Natural killer cell treated with Interleukin-12 subunit alpha and Interleukin-12 subunit beta and Interleukin-15 and Interleukin-18, amount 100 ng/mL, for 72 hours (primary cell): ENCODE results near the gene MEGF11. TPM values are rescaled to one million over a fixed set of nuclear protein-coding genes. Genes with fewer than 3 reads are reported as not detected.
"Not testable (repeated sequence)": the region's sequence is repeated elsewhere in the genome, so short reads cannot be mapped to it uniquely, and the experiment has no call there.

Experiments
- ATAC-seq, 2 donors: fragments of 150-1000 bp; cut with Tn5 transposase in 1 of 2; sonication (Bioruptor Pico), chemical (Tn5 transposase) in 1 of 2; 2 replicates each; pipeline ENCODE4 v1.10.0; 2021
- DNase-seq: peaks from one replicate; pipeline ENCODE4 v3.0.0; 2022; ENCODE audit warnings: low spot score
- H3K27ac Mint-ChIP-seq, 2 donors: 1 replicate in 1 of 2; 2 replicates in 1 of 2; pipeline ENCODE4 v1.8.0; 2022; ENCODE audit warnings: mixed read lengths in 2 of 2, mild to moderate bottlenecking in 1 of 2, moderate library complexity in 1 of 2
- H3K27me3 Mint-ChIP-seq, 2 donors: 1 replicate in 1 of 2; 2 replicates in 1 of 2; pipeline ENCODE4 v1.8.0; 2022; ENCODE audit warnings: mixed read lengths in 2 of 2
- H3K36me3 Mint-ChIP-seq: one replicate; pipeline ENCODE4 v1.8.0; 2022; ENCODE audit warnings: mixed read lengths
- H3K4me1 Mint-ChIP-seq, 2 donors: 1 replicate in 1 of 2; 2 replicates in 1 of 2; pipeline ENCODE4 v1.8.0; 2022; ENCODE audit warnings: low read depth in 2 of 2, mixed read lengths in 2 of 2, mild to moderate bottlenecking in 1 of 2
- H3K4me3 Mint-ChIP-seq: one replicate; pipeline ENCODE4 v1.8.0; 2022; ENCODE audit warnings: mixed read lengths
- H3K9me3 Mint-ChIP-seq: 2 replicates; pipeline ENCODE4 v1.8.0; 2022; ENCODE audit warnings: mixed read lengths
- total RNA-seq, 2 donors: library from RNA; stranded (reverse); gene quantifications; one replicate each; pipeline ENCODE4 v1.2.3, GENCODE V29; 2022

Gene MEGF11
- total RNA-seq, 2 donors from 2014 or later, result not detected

DNA sequence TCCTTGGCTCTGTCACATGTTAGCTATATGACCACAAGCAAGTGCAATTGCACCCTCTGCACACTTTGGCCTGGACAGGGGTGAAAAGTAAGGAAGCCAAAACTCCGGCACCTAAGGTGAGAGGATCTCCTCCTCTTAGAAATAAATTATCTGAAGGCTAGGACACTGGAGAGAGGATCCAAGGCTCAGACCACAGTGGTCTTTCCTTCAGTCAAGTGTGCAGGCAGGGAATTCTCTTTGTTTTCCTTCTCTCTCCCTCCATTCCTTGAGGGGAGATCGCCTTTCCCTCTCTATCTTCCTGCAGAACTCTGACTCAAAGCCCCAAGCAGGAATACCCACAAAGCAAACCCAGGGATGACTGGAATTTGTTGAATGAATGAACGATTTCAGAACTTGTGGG, 3.1 kb upstream of the MEGF11 start:
- no peak overlapping the region for H3K4me3 Mint-ChIP-seq
- no peaks in the 10 kb centered on the region for H3K36me3 Mint-ChIP-seq
- H3K4me1 Mint-ChIP-seq, result peaks cover 6 to 8% of the 10 kb centered on the region in 2 donors
- peaks cover 45 to 57% of the 10 kb centered on the region in 2 donors for H3K27me3 Mint-ChIP-seq
- no peak overlapping the region for H3K27ac Mint-ChIP-seq
- H3K9me3 Mint-ChIP-seq, result no peaks in the 10 kb centered on the region
- DNase-seq, result no peak
- no peak for ATAC-seq

DNA sequence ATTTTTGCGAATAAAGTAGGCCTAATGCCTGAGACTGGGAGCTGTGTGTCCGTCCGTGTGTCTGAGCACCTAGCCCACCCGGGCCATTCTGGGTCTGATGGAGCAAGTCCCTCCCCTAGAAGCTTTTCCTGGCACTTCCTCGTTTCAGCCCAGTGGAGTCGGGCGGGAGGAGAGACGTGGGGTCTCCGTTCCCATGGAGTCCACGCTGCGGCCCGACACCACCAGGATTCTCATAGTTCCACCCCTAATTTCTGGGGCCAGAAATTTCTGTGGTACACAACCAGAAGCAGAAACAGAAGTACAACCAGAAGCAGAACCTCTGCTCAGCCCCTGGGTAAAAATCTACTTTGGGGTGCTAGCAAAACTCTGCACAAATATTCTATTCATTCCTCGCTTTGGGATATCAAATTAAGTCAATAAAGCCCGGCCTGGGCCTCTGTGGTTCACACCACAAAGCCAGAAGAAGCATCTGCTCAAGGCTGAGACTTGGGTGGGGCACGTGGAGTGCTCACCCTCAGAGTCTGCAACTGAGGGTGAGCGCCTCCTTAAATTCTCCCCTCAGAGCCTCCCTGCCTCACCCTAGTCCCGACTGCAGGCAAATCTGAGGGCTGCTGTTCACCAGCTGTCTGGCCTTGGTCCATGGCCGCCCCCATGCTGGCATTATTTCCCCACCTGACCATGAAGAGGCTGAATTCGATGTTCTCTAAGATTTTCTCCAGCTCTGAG, 1.6 kb upstream of the MEGF11 start:
- no peaks in the 10 kb centered on the region for H3K36me3 Mint-ChIP-seq
- H3K4me1 Mint-ChIP-seq, result peaks cover 6 to 8% of the 10 kb centered on the region in 2 donors
- H3K27ac Mint-ChIP-seq, result no peak overlapping the region
- no peak for DNase-seq
- H3K4me3 Mint-ChIP-seq, result peak overlapping the region; percentile 18
- no peaks in the 10 kb centered on the region for H3K9me3 Mint-ChIP-seq
- ATAC-seq, result no peak
- peaks cover 53 to 57% of the 10 kb centered on the region in 2 donors for H3K27me3 Mint-ChIP-seq

DNA sequence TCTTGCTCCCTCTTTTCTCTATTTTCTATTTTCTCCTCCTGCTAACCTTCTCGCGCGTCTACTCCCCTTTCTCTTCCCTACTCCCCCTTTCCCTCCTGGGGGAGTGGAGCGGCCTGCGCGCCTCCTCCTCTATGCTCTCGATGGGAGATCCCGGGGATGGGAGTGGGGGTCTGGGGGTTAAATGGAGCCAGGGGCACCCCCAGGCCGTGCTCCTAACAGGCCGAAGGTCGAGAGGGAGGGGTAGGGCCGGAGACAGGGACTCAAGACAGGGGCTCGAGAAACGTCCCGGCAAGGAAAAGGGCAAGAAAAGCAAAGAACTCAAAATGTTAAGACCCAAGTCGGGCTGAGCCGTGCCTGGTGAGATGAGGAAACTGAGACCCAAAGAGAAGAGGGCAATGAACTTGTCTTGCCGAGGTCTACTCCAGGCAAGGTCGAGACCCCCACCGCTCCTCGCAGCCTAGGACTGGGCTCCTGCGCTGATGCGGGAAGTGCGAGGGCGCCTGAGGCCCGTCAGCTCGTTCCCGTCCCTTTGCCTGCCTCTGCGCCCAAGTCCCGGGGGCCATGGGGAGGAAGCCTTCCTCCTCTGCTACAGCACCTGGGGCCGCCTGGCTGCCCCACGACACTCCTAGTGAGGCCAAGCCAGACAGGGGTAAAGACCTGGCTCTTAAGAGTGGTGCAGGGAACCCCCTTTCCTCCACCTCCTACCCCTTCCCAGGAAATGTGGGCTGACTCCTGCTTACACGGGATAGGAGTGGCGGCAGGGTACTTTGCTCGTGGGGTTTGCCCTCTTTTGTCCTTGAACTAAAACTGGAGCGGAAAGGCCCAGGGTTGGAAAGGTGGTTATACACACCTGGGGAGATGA, 770 bp upstream of the MEGF11 start:
- no peak overlapping the region for H3K27ac Mint-ChIP-seq
- ATAC-seq (no peak), DNase-seq (no peak)
- peaks cover 53 to 57% of the 10 kb centered on the region in 2 donors for H3K27me3 Mint-ChIP-seq
- H3K4me1 Mint-ChIP-seq, result peaks cover 6 to 8% of the 10 kb centered on the region in 2 donors
- H3K36me3 Mint-ChIP-seq, result no peaks in the 10 kb centered on the region
- H3K9me3 Mint-ChIP-seq, result no peaks in the 10 kb centered on the region
- peak overlapping the region; percentile 81 for H3K4me3 Mint-ChIP-seq

DNA sequence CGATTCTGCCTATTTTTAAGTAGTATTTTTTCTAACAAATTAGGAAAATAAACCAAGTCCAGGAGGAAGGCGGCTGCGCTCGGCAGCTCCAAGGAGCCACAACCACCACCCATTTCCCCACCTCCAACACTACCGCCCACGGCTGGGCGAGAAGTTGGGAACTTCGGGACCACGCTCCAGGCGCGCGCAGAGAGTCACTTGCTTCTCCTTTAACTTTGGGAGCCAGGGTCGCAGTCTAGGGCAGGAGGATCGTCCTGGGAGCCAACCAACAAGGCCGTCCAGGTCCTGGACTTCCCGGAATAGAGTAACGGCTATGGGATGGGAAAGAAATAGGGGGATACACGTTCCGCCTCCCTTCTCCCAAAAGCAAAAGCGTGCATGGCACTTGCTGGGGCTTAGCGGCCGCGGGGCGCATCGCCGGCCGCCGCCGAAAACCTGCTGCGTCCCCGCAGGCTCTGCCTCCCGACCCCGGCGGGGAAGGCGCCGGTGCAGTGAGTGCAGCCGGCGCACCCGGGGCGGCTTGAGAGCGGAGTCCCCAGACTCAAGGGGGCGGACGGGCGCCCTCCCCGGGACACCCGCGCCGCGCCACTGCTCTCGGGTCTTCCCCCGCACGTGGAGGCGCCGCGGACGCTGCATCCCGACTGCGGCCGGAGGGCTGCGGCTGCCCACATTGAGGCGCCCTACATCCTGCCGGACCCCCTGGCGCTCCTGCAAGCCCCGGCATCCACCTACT, 699 bp downstream of the MEGF11 start:
- Mint-ChIP-seq H3K27ac (no peak overlapping the region), H3K27me3 (peaks cover 53 to 68% of the 10 kb centered on the region in 2 donors), H3K9me3 (no peaks in the 10 kb centered on the region), H3K4me1 (peaks cover 6 to 8% of the 10 kb centered on the region in 2 donors), H3K4me3 (peak overlapping the region; percentile 72), H3K36me3 (no peaks in the 10 kb centered on the region)
- DNase-seq, result no peak
- peak; percentile 39 to 44 for ATAC-seq

DNA sequence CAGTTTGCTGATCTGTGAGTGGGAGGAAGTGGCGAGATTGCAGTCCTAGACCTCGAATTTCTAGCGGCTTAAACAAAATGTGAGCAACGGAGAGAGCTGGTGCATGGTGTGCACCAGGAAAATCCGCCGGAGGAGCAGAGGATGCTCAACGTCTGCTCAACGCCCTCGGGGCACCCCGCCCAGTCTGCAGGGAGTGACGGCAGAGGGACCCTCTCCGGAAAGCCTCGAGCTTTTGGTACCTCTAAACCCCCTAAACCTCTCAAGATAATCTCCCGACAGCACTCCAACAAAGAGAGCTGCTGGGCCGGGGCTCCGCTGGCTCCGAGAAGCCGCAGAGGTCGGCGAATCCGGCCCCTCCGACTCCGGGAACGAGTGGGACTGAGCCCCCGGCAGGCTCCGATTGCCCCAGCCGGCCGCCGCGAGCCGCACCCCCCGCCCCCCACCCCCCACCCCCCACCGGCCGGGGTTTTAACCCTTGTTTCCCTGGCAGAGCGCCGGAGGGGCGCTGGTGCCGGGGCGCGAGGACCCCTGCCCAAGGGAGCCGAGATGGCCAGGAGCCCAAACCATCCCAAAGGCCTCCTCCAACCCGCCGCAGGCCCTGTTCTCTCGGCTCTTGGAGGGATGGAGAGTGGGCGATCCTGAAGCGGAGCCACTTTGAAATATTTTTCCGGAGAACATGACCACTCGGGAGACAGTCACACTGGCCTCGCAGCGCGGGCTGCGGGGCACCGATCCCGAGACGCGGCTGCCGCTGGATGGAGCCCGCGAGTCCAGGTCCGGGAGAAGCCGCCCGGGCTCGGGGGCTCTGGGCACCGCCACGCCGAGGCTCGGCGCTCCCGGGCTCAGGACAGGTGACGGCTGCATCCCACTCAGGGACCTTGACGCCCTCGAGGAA, 1.5 kb downstream of the MEGF11 start:
- peak; percentile 55 to 63 for ATAC-seq
- peaks cover 47 to 61% of the 10 kb centered on the region in 2 donors for H3K27me3 Mint-ChIP-seq
- no peaks in the 10 kb centered on the region for H3K9me3 Mint-ChIP-seq
- peaks cover 6 to 8% of the 10 kb centered on the region in 2 donors for H3K4me1 Mint-ChIP-seq
- H3K4me3 Mint-ChIP-seq, result peak overlapping the region; percentile 72
- DNase-seq, result no peak
- H3K36me3 Mint-ChIP-seq, result no peaks in the 10 kb centered on the region
- no peak overlapping the region for H3K27ac Mint-ChIP-seq

DNA sequence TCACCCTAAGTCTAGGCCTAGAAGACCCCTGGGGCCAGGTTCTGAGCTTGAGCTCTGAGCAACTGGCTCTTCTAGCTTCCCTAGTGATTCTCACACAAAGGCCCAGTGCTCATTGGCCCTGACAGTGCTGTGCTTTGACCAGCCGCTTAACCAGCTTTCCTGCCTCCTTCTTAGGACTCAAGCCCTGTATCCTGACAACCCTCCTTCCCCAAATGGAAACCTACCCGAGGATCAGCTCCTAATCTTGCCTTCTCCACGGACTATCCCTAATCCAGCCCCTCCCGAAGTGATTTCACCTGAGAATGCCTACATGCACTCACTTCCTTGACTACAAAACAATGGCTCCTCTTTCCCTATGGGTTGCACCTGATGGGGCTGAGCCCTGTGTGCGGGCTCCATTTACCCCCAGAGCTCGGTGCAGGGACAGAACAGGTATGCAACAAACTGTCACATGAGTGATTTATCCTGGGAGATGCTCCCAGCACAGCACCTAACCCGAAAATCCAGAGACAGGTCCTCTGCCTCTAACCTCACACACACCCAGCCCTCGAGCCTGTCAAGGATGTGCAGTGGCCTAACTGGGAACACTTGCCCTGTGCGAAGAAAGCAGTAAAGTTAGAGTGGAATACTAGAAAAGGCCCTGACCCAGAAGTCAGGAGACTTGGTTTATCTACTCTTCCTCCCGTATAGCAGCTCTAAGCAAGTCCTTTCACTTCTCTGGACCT, 2.3 kb downstream of the MEGF11 start:
- Mint-ChIP-seq H3K4me3 (peak overlapping the region; percentile 52), H3K27ac (no peak overlapping the region), H3K27me3 (peaks cover 43 to 56% of the 10 kb centered on the region in 2 donors), H3K36me3 (no peaks in the 10 kb centered on the region), H3K9me3 (no peaks in the 10 kb centered on the region), H3K4me1 (peaks cover 6 to 8% of the 10 kb centered on the region in 2 donors)
- DNase-seq, result no peak
- ATAC-seq, result peak in 1 of 2 donors; percentile 8

DNA sequence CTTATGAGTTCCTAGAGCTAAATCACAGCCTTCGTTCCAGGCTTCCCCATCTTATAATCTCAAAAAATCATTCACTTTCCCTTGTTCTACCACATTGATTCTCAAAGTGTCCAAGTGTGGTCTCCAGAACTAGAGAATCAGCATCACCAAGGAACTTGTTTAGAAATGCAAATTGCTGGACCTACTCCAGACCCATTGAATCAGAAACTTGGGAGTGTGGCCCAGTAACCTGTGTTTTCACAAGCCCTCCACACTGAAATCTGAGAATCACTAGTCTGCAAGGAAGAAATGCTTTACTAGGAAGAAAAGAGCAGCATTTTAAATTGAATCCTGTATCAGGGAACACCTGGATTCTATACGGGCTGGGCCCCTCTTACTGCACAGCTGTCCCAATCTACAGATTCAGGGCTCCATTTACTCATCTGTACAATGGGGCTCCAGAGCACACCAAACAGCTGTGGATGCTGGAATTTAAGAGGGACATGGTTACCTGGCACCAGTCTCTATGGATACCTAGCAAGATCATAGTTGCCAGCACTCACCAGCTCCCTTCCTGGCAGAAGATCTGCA, 3.9 kb downstream of the MEGF11 start:
- DNase-seq (no peak), ATAC-seq (no peak)
- Mint-ChIP-seq H3K4me1 (peaks cover 6 to 8% of the 10 kb centered on the region in 2 donors), H3K27ac (no peak overlapping the region), H3K9me3 (no peaks in the 10 kb centered on the region), H3K4me3 (no peak overlapping the region), H3K36me3 (no peaks in the 10 kb centered on the region), H3K27me3 (peaks cover 33 to 55% of the 10 kb centered on the region in 2 donors)

DNA sequence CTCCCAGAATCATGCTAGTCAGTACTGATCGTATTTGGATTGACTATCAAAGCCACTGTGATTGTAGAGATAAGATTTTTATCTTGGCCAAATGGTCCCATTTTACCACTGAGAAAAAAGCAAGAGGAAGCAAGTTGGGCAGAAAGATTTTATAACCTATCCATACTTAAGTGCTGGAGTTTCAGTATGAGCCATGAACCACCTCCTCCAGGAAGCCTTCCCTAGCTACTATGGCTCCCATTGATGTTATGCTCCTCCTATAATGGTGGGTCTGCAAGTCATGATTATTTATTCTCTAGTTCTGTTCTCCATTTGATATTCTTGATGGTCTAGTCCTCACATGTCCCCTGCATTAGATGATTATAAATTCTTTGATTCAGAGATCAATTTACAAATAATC, 6.6 kb downstream of the MEGF11 start:
- H3K27me3 Mint-ChIP-seq, result peaks cover 23 to 52% of the 10 kb centered on the region in 2 donors
- DNase-seq (no peak), ATAC-seq (no peak)
- no peak overlapping the region for H3K27ac Mint-ChIP-seq
- H3K4me3 Mint-ChIP-seq, result no peak overlapping the region
- no peaks in the 10 kb centered on the region for H3K9me3 Mint-ChIP-seq
- no peaks in the 10 kb centered on the region for H3K36me3 Mint-ChIP-seq
- no peaks in the 10 kb centered on the region for H3K4me1 Mint-ChIP-seq

DNA sequence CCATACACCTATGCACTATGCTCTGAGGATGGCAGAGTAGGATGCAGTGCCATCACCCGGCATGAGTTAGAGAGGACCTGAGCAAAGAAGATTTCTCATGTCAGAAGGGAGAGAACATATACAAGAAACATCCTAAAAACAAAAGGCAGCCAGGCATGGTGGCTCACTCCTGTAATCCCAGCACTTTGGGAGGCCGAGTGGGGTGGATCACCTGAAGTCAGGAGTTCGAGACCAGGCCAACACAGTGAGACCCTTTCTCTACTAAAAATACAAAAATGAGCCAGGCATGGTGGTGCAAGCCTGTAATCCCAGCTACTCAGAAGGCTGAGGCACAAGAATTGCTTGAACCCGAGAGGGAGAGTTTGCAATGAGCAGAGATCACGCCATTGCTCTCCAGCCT, 7.7 kb downstream of the MEGF11 start:
- not testable (repeated sequence) for H3K27ac Mint-ChIP-seq, H3K9me3 Mint-ChIP-seq, H3K4me3 Mint-ChIP-seq, ATAC-seq, DNase-seq, H3K36me3 Mint-ChIP-seq, H3K4me1 Mint-ChIP-seq
- H3K27me3 Mint-ChIP-seq, result peaks cover 18 to 52% of the 10 kb centered on the region in 2 donors

DNA sequence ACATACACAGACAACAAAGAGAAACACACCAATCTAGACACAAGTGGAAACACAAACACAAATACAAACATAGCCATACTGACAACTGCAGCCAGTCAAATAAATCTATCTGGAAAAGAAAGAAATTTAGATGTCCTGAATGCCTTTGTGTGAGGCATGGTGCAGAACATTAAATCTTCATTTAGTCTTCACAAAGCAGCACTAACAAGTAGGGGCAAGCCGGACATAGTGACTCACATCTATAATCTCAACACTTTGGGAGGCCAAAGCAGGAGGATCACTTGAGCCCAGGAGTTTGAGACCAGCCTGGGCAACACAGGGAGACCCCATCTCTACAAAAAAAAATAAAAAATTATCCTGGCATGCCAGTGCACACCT, 11.7 kb downstream of the MEGF11 start:
- no peak overlapping the region for H3K27ac Mint-ChIP-seq
- no peaks in the 10 kb centered on the region for H3K36me3 Mint-ChIP-seq
- no peaks in the 10 kb centered on the region for H3K4me1 Mint-ChIP-seq
- H3K4me3 Mint-ChIP-seq, result no peak overlapping the region
- ATAC-seq (no peak), DNase-seq (no peak)
- peaks cover 14 to 26% of the 10 kb centered on the region in 2 donors for H3K27me3 Mint-ChIP-seq
- no peaks in the 10 kb centered on the region for H3K9me3 Mint-ChIP-seq

DNA sequence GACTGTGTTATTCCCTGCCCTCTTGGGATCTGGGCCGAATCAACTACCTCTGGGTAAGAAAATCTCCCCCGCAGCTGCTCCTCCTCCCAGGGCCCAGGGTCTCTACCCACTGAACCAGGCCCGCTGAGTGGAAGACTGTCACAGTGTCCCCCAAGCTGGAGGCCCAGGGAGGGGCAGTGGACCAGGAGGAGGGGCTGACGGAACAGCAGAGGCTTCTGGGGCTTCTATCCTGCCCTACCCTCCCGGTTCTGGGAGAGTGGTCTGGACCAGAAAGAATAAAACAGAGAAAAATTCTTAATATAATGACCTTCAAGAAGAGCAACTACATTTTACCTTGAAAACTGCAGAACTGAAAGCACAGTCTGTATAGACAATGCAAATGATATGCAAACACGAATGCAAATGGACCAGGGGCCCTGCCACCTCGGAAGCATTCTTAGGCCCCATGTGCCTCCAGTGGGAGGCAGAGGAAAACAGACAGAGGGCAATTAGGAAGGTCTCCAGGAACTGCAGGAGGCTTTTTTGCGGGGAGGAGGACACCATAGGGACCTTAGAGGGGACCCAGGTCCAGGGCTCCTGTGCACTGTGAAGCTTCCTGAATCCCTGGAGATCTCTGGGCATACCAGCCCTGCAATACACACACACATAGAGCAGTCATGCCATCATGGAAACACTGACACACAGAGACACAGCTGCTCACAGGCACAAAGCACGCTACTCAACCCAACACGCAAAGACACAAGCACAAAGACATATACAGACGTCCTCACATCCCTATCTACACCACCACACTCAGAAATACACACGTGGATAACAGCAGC, 12.3 kb downstream of the MEGF11 start:
- Mint-ChIP-seq H3K27me3 (peaks cover 16 to 26% of the 10 kb centered on the region in 2 donors), H3K4me3 (no peak overlapping the region), H3K36me3 (no peaks in the 10 kb centered on the region), H3K9me3 (no peaks in the 10 kb centered on the region), H3K4me1 (no peaks in the 10 kb centered on the region), H3K27ac (no peak overlapping the region)
- DNase-seq (no peak), ATAC-seq (no peak)
